ENCODE measurements around the gene XYLT1.
"Not testable (repeated sequence)": the region's sequence is repeated elsewhere in the genome, so short reads cannot be mapped to it uniquely, and the experiment has no call there.

The XYLT1 gene

GRCh38 chr16:17312094-17312710 lies 158.6 kb downstream of the XYLT1 start:
- H3K4me1 ChIP-seq, result peaks cover 13 to 64% (median 45%) of the 10 kb centered on the region in 10 experiments
- H3K9me3 ChIP-seq (replicated peaks in 1 of 11), result peaks cover 21 to 42% (median 29%) of the 10 kb centered on the region in 11 experiments
- H3K27me3 ChIP-seq, result no peaks in the 10 kb centered on the region
- peaks cover 0 to 5% (median 0%) of the 10 kb centered on the region in 11 experiments; a peak in 3 of 22 replicates for H4K20me1 ChIP-seq
- peak overlapping the region in 2 of 11 experiments; percentile 23 to 63; a peak in 2 of 22 replicates for H3K27ac ChIP-seq
- no peak overlapping the region for H3K9ac ChIP-seq
- no peak for TF ChIP-seq Cebpa-rat (IDR thresholded peaks at IDR 0.05)
- H3K36me3 ChIP-seq, result peaks cover 0 to 56% (median 38%) of the 10 kb centered on the region in 11 experiments; a peak in 17 of 22 replicates
- H3K4me2 ChIP-seq, result no peak overlapping the region
- peak overlapping the region in 1 of 10 experiments; percentile 13; a peak in 2 of 20 replicates for H3K4me3 ChIP-seq

GRCh38 chr16:17311333-17312093 lies 159.2 kb downstream of the XYLT1 start:
- H3K27ac ChIP-seq, result peak overlapping the region in 1 of 11 experiments; percentile 23; a peak in 1 of 22 replicates
- H3K4me2 ChIP-seq, result no peak overlapping the region
- TF ChIP-seq Cebpa-rat (IDR thresholded peaks at IDR 0.05), result no peak
- H3K9ac ChIP-seq, result no peak overlapping the region
- peak overlapping the region in 1 of 10 experiments; percentile 13; a peak in 1 of 20 replicates for H3K4me3 ChIP-seq
- no peaks in the 10 kb centered on the region for H3K27me3 ChIP-seq
- peaks cover 11 to 64% (median 44%) of the 10 kb centered on the region in 10 experiments for H3K4me1 ChIP-seq
- H3K36me3 ChIP-seq, result peaks cover 0 to 54% (median 38%) of the 10 kb centered on the region in 11 experiments; a peak in 17 of 22 replicates
- peaks cover 0 to 5% (median 0%) of the 10 kb centered on the region in 11 experiments; a peak in 3 of 22 replicates for H4K20me1 ChIP-seq
- peaks cover 21 to 42% (median 29%) of the 10 kb centered on the region in 11 experiments for H3K9me3 ChIP-seq (replicated peaks in 1 of 11)

GRCh38 chr16:17309510-17309909 lies 161.2 kb downstream of the XYLT1 start:
- Histone ChIP-seq H3K4me1 (peaks cover 25 to 73% (median 58%) of the 10 kb centered on the region in 10 experiments), H3K4me3 (no peak overlapping the region), H3K4me2 (peak overlapping the region in 1 of 11 experiments; percentile 2; a peak in 2 of 22 replicates), H3K9me3 (replicated peaks in 1 of 11) (peaks cover 21 to 38% (median 29%) of the 10 kb centered on the region in 11 experiments), H4K20me1 (no peaks in the 10 kb centered on the region; a peak in 2 of 22 replicates), H3K36me3 (peaks cover 0 to 47% (median 38%) of the 10 kb centered on the region in 11 experiments; a peak in 17 of 22 replicates), H3K9ac (no peak overlapping the region), H3K27ac (peak overlapping the region in 4 of 11 experiments; percentile 4 to 34 (median 26); a peak in 4 of 22 replicates), H3K27me3 (no peaks in the 10 kb centered on the region)
- no peak for TF ChIP-seq Cebpa-rat (IDR thresholded peaks at IDR 0.05)

GRCh38 chr16:17308186-17308585 lies 162.6 kb downstream of the XYLT1 start:
- H3K36me3 ChIP-seq, result peaks cover 0 to 40% (median 31%) of the 10 kb centered on the region in 11 experiments; a peak in 17 of 22 replicates
- H3K27me3 ChIP-seq, result no peaks in the 10 kb centered on the region
- peaks cover 21 to 33% (median 25%) of the 10 kb centered on the region in 11 experiments for H3K9me3 ChIP-seq (replicated peaks in 1 of 11)
- H3K27ac ChIP-seq, result peak overlapping the region in 6 of 11 experiments; percentile 19 to 55 (median 27); a peak in 9 of 22 replicates
- no peak overlapping the region for H3K4me3 ChIP-seq
- peaks cover 32 to 73% (median 60%) of the 10 kb centered on the region in 10 experiments for H3K4me1 ChIP-seq
- no peaks in the 10 kb centered on the region; a peak in 2 of 22 replicates for H4K20me1 ChIP-seq
- H3K9ac ChIP-seq, result no peak overlapping the region
- peak overlapping the region in 2 of 11 experiments; percentile 0 to 15; a peak in 2 of 22 replicates for H3K4me2 ChIP-seq
- TF ChIP-seq Cebpa-rat (IDR thresholded peaks at IDR 0.05), result no peak

- no peak overlapping the region for H3K9ac ChIP-seq
- peaks cover 16 to 27% (median 20%) of the 10 kb centered on the region in 11 experiments for H3K9me3 ChIP-seq (replicated peaks in 1 of 11)
- peaks cover 0 to 34% (median 25%) of the 10 kb centered on the region in 11 experiments; a peak in 17 of 22 replicates for H3K36me3 ChIP-seq
- H3K27ac ChIP-seq, result peak overlapping the region in 8 of 11 experiments; percentile 3 to 97 (median 30); a peak in 8 of 22 replicates
- H3K4me1 ChIP-seq, result peaks cover 34 to 75% (median 62%) of the 10 kb centered on the region in 10 experiments
- no peaks in the 10 kb centered on the region for H3K27me3 ChIP-seq
- H3K4me2 ChIP-seq, result peak overlapping the region in 5 of 11 experiments; percentile 0 to 76 (median 28); a peak in 6 of 22 replicates
- no peak for TF ChIP-seq Cebpa-rat (IDR thresholded peaks at IDR 0.05)
- H3K4me3 ChIP-seq, result no peak overlapping the region
- no peaks in the 10 kb centered on the region; a peak in 2 of 22 replicates for H4K20me1 ChIP-seq
These were observed 163.3 kb downstream of the XYLT1 start for GRCh38 chr16:17307504-17307903.

GRCh38 chr16:17306745-17307144 lies 164.0 kb downstream of the XYLT1 start:
- TF ChIP-seq Cebpa-rat (IDR thresholded peaks at IDR 0.05), result no peak
- H3K27ac ChIP-seq, result peak overlapping the region in 7 of 11 experiments; percentile 21 to 98 (median 95); a peak in 12 of 22 replicates

GRCh38 chr16:17306211-17306610 lies 164.5 kb downstream of the XYLT1 start:
- H3K4me2 ChIP-seq, result peak overlapping the region in 9 of 11 experiments; percentile 76 to 90 (median 86); a peak in 18 of 22 replicates
- not testable (repeated sequence) for H3K27me3 ChIP-seq, H4K20me1 ChIP-seq, H3K4me3 ChIP-seq
- H3K36me3 ChIP-seq, result peaks cover 0 to 21% (median 12%) of the 10 kb centered on the region in 11 experiments; a peak in 17 of 22 replicates
- H3K4me1 ChIP-seq, result peaks cover 47 to 88% (median 75%) of the 10 kb centered on the region in 10 experiments
- peak overlapping the region in 9 of 11 experiments; percentile 7 to 86 (median 79); a peak in 16 of 22 replicates for H3K9ac ChIP-seq
- H3K9me3 ChIP-seq (replicated peaks in 1 of 11), result peaks cover 3 to 14% (median 7%) of the 10 kb centered on the region in 11 experiments
- H3K27ac ChIP-seq, result peak overlapping the region in 9 of 11 experiments; percentile 67 to 98 (median 94); a peak in 18 of 22 replicates

More at GRCh38 chr16:17306745-17307144, 164.0 kb downstream of the XYLT1 start:
- H3K4me2 ChIP-seq, result peak overlapping the region in 5 of 11 experiments; percentile 26 to 90 (median 76); a peak in 5 of 22 replicates
- peak overlapping the region in 2 of 11 experiments; percentile 68 to 79; a peak in 1 of 22 replicates for H3K9ac ChIP-seq
- peaks cover 0 to 26% (median 17%) of the 10 kb centered on the region in 11 experiments; a peak in 17 of 22 replicates for H3K36me3 ChIP-seq
- no peaks in the 10 kb centered on the region for H3K27me3 ChIP-seq
- peaks cover 42 to 82% (median 69%) of the 10 kb centered on the region in 10 experiments for H3K4me1 ChIP-seq
- no peaks in the 10 kb centered on the region; a peak in 2 of 22 replicates for H4K20me1 ChIP-seq
- H3K4me3 ChIP-seq, result no peak overlapping the region
- H3K9me3 ChIP-seq (replicated peaks in 1 of 11), result peaks cover 8 to 19% (median 12%) of the 10 kb centered on the region in 11 experiments

GRCh38 chr16:17305694-17306093 lies 165.1 kb downstream of the XYLT1 start:
- no peak overlapping the region for H3K4me3 ChIP-seq
- peaks cover 0 to 9% (median 2%) of the 10 kb centered on the region in 11 experiments; a peak in 8 of 22 replicates for H3K9me3 ChIP-seq (replicated peaks in 1 of 11)
- H3K4me2 ChIP-seq, result peak overlapping the region; percentile 45 to 90 (median 86)
- H3K4me1 ChIP-seq, result peaks cover 52 to 93% (median 80%) of the 10 kb centered on the region in 10 experiments
- no peak for TF ChIP-seq Cebpa-rat (IDR thresholded peaks at IDR 0.05)
- peak overlapping the region in 10 of 11 experiments; percentile 7 to 86 (median 77); a peak in 17 of 22 replicates for H3K9ac ChIP-seq
- H3K27me3 ChIP-seq, result no peaks in the 10 kb centered on the region
- peak overlapping the region in 10 of 11 experiments; percentile 2 to 98 (median 94); a peak in 19 of 22 replicates for H3K27ac ChIP-seq
- no peaks in the 10 kb centered on the region; a peak in 2 of 22 replicates for H4K20me1 ChIP-seq
- H3K36me3 ChIP-seq, result peaks cover 0 to 16% (median 6%) of the 10 kb centered on the region in 11 experiments; a peak in 13 of 22 replicates
